K562 (cell line): ENCODE data around the gene SIRT3. TPM values are rescaled to one million over a fixed set of nuclear protein-coding genes. Genes with fewer than 3 reads are reported as not detected.

ENCODE experiments used
- ATAC-seq: fragments of 200-7000 bp; cut with Tn5 transposase; 3 replicates; pipeline ENCODE4 v1.9.1; 2020; ENCODE audit warnings: moderate library complexity
- BruUV-seq: library from RNA; stranded (reverse); fragments of 400-500 nt; replicated peaks from 2 replicates; lab custom pipeline; 2021; lab: Mats Ljungman, UMichigan
- CTCF ChIA-PET: fragments of 300-600 bp; formaldehyde crosslinking; extraction: SDS; loops from one replicate; lab custom pipeline; 2021; ENCODE audit warnings: low intra/inter-chr PET ratio; lab: Yijun Ruan, JAX
- POLR2A ChIA-PET: fragments of 300-600, 350-650 bp; sonication (Branson Sonifier 250); formaldehyde crosslinking; extraction: SDS; loops from one replicate; lab custom pipeline; 2021; ENCODE audit warnings: antibody characterized with exemption, inconsistent platforms; lab: Yijun Ruan, JAX
- DNase-seq, 4 experiments: peaks; one replicate each; pipeline versions ENCODE4 v3.0.0 to v3.0.0-alpha.2; 2011 to 2018; ENCODE audit warnings: low spot score in 3 of 4, mixed read lengths in 3 of 4; ENCODE audit errors: extremely low read depth in 1 of 4
- FAIRE-seq: peaks from 2 replicates; lab custom pipeline; 2011; peaks lifted over from hg19 to GRCh38; lab: Jason Lieb, UNC
- H2AFZ ChIP-seq: 2 replicates; pipeline ENCODE4 v1.6.0; 2011; ENCODE audit warnings: low read depth, low read length, control low read depth, inconsistent platforms
- H3K27ac ChIP-seq: fragments of 200-600 bp; 3 replicates; pipeline ENCODE4 v1.8.0; 2011; ENCODE audit warnings: low read depth, mild to moderate bottlenecking, control low read depth, inconsistent platforms, low read length, moderate library complexity, mixed read lengths; ENCODE audit errors: extremely low read depth
- H3K27me3 ChIP-seq, 2 experiments: fragments of 300-600 bp in 1 of 2; 2 replicates in 1 of 2; 3 replicates in 1 of 2; pipeline versions ENCODE4 v1.6.0 to v1.8.0; 2011; ENCODE audit warnings: inconsistent platforms in 2 of 2, low read length in 2 of 2, mild to moderate bottlenecking in 1 of 2, mixed read lengths in 1 of 2, moderate library complexity in 1 of 2; ENCODE audit not compliant: control insufficient read depth in 2 of 2, insufficient read depth in 2 of 2
- H3K36me3 ChIP-seq: fragments of 300-600 bp; 3 replicates; pipeline ENCODE4 v1.8.0; 2011; ENCODE audit warnings: mild to moderate bottlenecking, low read length, inconsistent platforms; ENCODE audit not compliant: control insufficient read depth, insufficient read depth
- H3K4me1 ChIP-seq, 2 experiments: fragments of 200-600 bp in 1 of 2; replicated peaks in 1 of 2; 2 replicates in 1 of 2; 3 replicates in 1 of 2; pipeline versions ENCODE4 v1.5.1 to v1.8.0; 2011; ENCODE audit warnings: inconsistent platforms in 2 of 2, low read length in 2 of 2, mild to moderate bottlenecking in 1 of 2, mixed read lengths in 1 of 2, moderate library complexity in 1 of 2; ENCODE audit not compliant: control insufficient read depth in 2 of 2, insufficient read depth in 2 of 2
- H3K4me2 ChIP-seq: 2 replicates; pipeline ENCODE4 v1.6.1; 2011; ENCODE audit warnings: low read length, control low read depth, inconsistent platforms, mixed read lengths; ENCODE audit not compliant: insufficient read depth
- H3K4me3 ChIP-seq: fragments of 200-600 bp; sonication (generic), shearing (Covaris generic); 2 replicates; pipeline ENCODE4 v1.5.1; 2016; ENCODE audit warnings: control low read depth, inconsistent platforms
- H3K79me2 ChIP-seq: fragments of 200-600 bp; 3 replicates; pipeline ENCODE4 v1.8.0; 2011; ENCODE audit warnings: low read length, inconsistent platforms; ENCODE audit not compliant: control insufficient read depth, insufficient read depth
- H3K9ac ChIP-seq, 2 experiments: 2 replicates each; pipeline versions ENCODE4 v1.6.0 to v1.6.1; 2011; ENCODE audit warnings: low read depth in 2 of 2, low read length in 2 of 2, control low read depth in 1 of 2, inconsistent platforms in 1 of 2, mild to moderate bottlenecking in 1 of 2, mixed read lengths in 1 of 2; ENCODE audit not compliant: insufficient read depth in 1 of 2
- H3K9me1 ChIP-seq: one replicate; pipeline ENCODE4 v1.6.0; 2011; ENCODE audit warnings: inconsistent platforms, mild to moderate bottlenecking, low read length, moderate library complexity; ENCODE audit not compliant: control insufficient read depth, insufficient read depth
- H3K9me3 ChIP-seq: replicated peaks from 2 replicates; pipeline ENCODE4 v1.5.1; 2011; ENCODE audit warnings: low read depth, low read length, inconsistent platforms; ENCODE audit not compliant: control insufficient read depth, insufficient read depth
- H4K20me1 ChIP-seq: replicated peaks from 2 replicates; pipeline ENCODE4 v1.6.1; 2011; ENCODE audit warnings: low read length, inconsistent platforms, mixed read lengths; ENCODE audit not compliant: control insufficient read depth, insufficient read depth
- BHLHE40 ChIP-seq: IDR thresholded peaks from 2 replicates; pipeline ENCODE4 v1.6.1; 2011; ENCODE audit warnings: low read length, improper control_type of control experiment
- CEBPG ChIP-seq, 3 experiments: fragments of 200-800 bp in 1 of 3; sonication (Bioruptor generic) in 1 of 3; sonication (generic) in 1 of 3; formaldehyde crosslinking in 1 of 3; IDR thresholded peaks in 2 of 3; conservative IDR thresholded peaks in 1 of 3; 2 replicates each; pipeline versions ENCODE4 v1.6.1 to v1.8.0; 2016 to 2022; ENCODE audit warnings: missing compliant biosample characterization in 2 of 3, missing genetic modification characterization in 2 of 3, mild to moderate bottlenecking in 1 of 3, missing genetic modification reagents in 1 of 3
- EHMT2 ChIP-seq: fragments of 450-650 bp; IDR thresholded peaks from 2 replicates; pipeline ENCODE4 v1.6.1; 2018; ENCODE audit warnings: antibody characterized with exemption
- FOXA1 ChIP-seq: fragments of 450-650 bp; IDR thresholded peaks from 2 replicates; pipeline ENCODE4 v1.6.1; 2016; ENCODE audit warnings: mild to moderate bottlenecking, borderline replicate concordance
- HDAC1 ChIP-seq, 2 experiments: fragments of 450-650 bp; IDR thresholded peaks; 2 replicates each; pipeline ENCODE4 v1.6.1; 2016 to 2017; ENCODE audit warnings: inconsistent platforms in 1 of 2, mild to moderate bottlenecking in 1 of 2, moderate library complexity in 1 of 2
- OTX1 ChIP-seq: fragments of 450-650 bp; formaldehyde crosslinking; IDR thresholded peaks from 2 replicates; pipeline ENCODE4 v1.4.0; 2022; ENCODE audit warnings: mild to moderate bottlenecking
- PURB ChIP-seq: sonication (generic); formaldehyde crosslinking; IDR thresholded peaks from 2 replicates; pipeline ENCODE4 v1.9.0; 2021; ENCODE audit warnings: low read depth, mild to moderate bottlenecking, missing genetic modification reagents
- RUNX1 ChIP-seq: sonication (generic); IDR thresholded peaks from 2 replicates; pipeline ENCODE4 v1.6.1; 2016; ENCODE audit warnings: antibody characterized with exemption, low read depth
- TCF15 ChIP-seq: fragments of 250-450 bp; sonication (Bioruptor Pico); IDR thresholded peaks from 2 replicates; pipeline ENCODE4 v1.8.0; 2022; ENCODE audit warnings: moderate library complexity, mild to moderate bottlenecking, inconsistent platforms
- ZNF316 ChIP-seq: fragments of 450-650 bp; IDR thresholded peaks from 2 replicates; pipeline ENCODE4 v1.6.1; 2016
- WGBS: fragments of 100-300 bp; shearing (Covaris generic); methylation state at CpG from one replicate; pipeline ENCODE4 v1.1.6; 2016; ENCODE audit warnings: low coverage, mixed read lengths; ENCODE audit not compliant: insufficient coverage; ENCODE audit errors: missing lambda C conversion rate; 5-methylcytosine and 5-hydroxymethylcytosine counted together
- in situ Hi-C: fragments of 300-500 bp; cut with MboI; formaldehyde crosslinking; loops from 4 replicates; pipeline ENCODE4 v1.15.0; 2018; ENCODE audit warnings: inconsistent platforms, mixed read lengths
- intact Hi-C: fragments of 100-400 bp; cut with micrococcal nuclease; formaldehyde crosslinking; loops from 2 replicates; pipeline ENCODE4 v1.14.2; 2022
- polyA plus RNA-seq, 8 experiments: library from polyadenylated mRNA; depleted of rRNA in 4 of 8; stranded (reverse) in 5 of 8; unstranded in 3 of 8; fragments of >200 nt; fragmentation: Nextera tagmentation in 2 of 8; fragmentation: Illumina TruSeq in 1 of 8; extraction: Ambion mirVana in 2 of 8; extraction: Trizol in 1 of 8; gene quantifications; 2 replicates each; pipeline versions ENCODE4 v1.2.1 to v1.2.3, GENCODE V29; 2011 to 2014; ENCODE audit warnings: inconsistent platforms in 1 of 8, missing spikeins in 1 of 8
- total RNA-seq, 7 experiments: library from RNA; depleted of rRNA in 6 of 7; stranded (reverse); fragments of >200 nt in 6 of 7; fragmentation: Illumina TruSeq in 2 of 7; extraction: Trizol in 2 of 7; gene quantifications; 2 replicates each; pipeline versions ENCODE4 v1.2.1 to v1.2.3, GENCODE V29; 2011 to 2021; ENCODE audit warnings: low replicate concordance in 1 of 7
- TF ChIP-seq, protein P1 (sequence below): fragments of 250-450 bp; sonication (Bioruptor Pico); IDR thresholded peaks from 2 replicates; pipeline ENCODE4 v1.5.0; 2020; ENCODE audit warnings: mild to moderate bottlenecking

The SIRT3 gene
- total and polyA plus RNA-seq, 9 of the 15 experiments (the other 6 are each of a cell fraction or from before 2014, with no cell fraction given) = 1.9 to 27.5 (median 14.5) TPM

GRCh38 chr11:255816-256215 is 19.7 kb upstream of the SIRT3 start:
- ChIA-PET CTCF (no interaction called here), POLR2A (interaction anchor here (0.6 to 1.1 kb wide), 2 partner anchors 11 to 194 kb away, joined by 3 to 4 read pairs; partner anchors contain the start of gene PTDSS2)
- Histone ChIP-seq H2AFZ (no peak overlapping the region), H3K79me2 (no peaks in the 10 kb centered on the region), H3K27me3 (no peaks in the 10 kb centered on the region), H3K27ac (no peak overlapping the region), H4K20me1 (no peaks in the 10 kb centered on the region), H3K36me3 (peaks cover 32% of the 10 kb centered on the region), H3K9ac (no peak overlapping the region), H3K9me3 (no peaks in the 10 kb centered on the region), H3K4me1 (peaks cover 13 to 19% of the 10 kb centered on the region in 2 experiments), H3K9me1 (no peaks in the 10 kb centered on the region), H3K4me2 (no peak overlapping the region), H3K4me3 (no peak overlapping the region)
- in situ Hi-C loops = no loop called here
- no peak for ATAC-seq
- intact Hi-C loops = no loop called here
- no peak for DNase-seq
- 0 out of 4 replicates have a peak, but pooled peaks of 1 of the 2 experiments have one; percentile 12 for TF ChIP-seq HDAC1 (IDR thresholded peaks at IDR 0.05)
- TF ChIP-seq FOXA1 = no peak
- 0 out of 2 replicates have a peak, but pooled peaks have one; percentile 22 for TF ChIP-seq OTX1 (CRISPR knock-in tag)
- peak; percentile 40; the same call in 1 of the 2 replicates for TF ChIP-seq EHMT2
- TF ChIP-seq ZNF316 = peak; percentile 26; the same call in 1 of the 2 replicates
- TF ChIP-seq PURB = no peak
- FAIRE-seq = no peak
- WGBS = 84% methylated on average over 2 of the region's 2 CpGs
- no TSS peak for BruUV-seq

DNA sequence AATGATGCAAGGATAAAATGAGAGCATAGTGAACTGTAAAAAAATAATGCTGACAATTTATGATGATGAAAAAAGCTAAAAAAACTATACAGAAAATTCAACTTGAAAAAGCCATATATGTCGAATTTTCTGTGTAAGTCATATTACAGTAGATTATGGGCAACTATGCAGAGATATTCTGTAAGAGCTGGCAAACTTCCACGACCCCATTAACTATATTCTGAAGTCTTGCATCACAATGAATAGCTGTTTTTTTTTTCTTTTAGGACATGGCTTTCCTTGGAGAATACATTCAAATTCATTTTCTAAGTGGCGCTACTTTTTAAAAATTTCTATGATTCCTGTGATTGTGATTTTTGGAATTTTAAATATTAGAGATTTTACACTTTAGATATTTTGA is 19.0 kb upstream of the SIRT3 start:
- in situ Hi-C loops (no loop called here), intact Hi-C loops (no loop called here)
- TF ChIP-seq TCF15 (CRISPR knock-in tag) = no peak
- TF ChIP-seq, protein P1, sequence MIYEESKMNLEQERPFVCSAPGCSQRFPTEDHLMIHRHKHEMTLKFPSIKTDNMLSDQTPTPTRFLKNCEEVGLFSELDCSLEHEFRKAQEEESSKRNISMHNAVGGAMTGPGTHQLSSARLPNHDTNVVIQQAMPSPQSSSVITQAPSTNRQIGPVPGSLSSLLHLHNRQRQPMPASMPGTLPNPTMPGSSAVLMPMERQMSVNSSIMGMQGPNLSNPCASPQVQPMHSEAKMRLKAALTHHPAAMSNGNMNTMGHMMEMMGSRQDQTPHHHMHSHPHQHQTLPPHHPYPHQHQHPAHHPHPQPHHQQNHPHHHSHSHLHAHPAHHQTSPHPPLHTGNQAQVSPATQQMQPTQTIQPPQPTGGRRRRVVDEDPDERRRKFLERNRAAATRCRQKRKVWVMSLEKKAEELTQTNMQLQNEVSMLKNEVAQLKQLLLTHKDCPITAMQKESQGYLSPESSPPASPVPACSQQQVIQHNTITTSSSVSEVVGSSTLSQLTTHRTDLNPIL (CRISPR knock-in tag) = no peak
- TF ChIP-seq RUNX1 = no peak
- no peak for TF ChIP-seq BHLHE40
- no peak for TF ChIP-seq CEBPG (CRISPR knock-in tag; IDR thresholded peaks at IDR 0.05)
- peak in 1 of 2 experiments; percentile 13; a peak in 2 of 4 replicates for TF ChIP-seq CEBPG (tag; conservative IDR thresholded peaks at IDR 0.05 in 1 of 2, IDR thresholded peaks at IDR 0.05 in 1 of 2)
- ATAC-seq (no peak), FAIRE-seq (no peak), DNase-seq (no peak)
- Histone ChIP-seq H3K9ac (no peak overlapping the region), H3K4me1 (peaks cover 13 to 19% of the 10 kb centered on the region in 2 experiments), H3K79me2 (no peaks in the 10 kb centered on the region), H3K36me3 (peaks cover 38% of the 10 kb centered on the region), H4K20me1 (no peaks in the 10 kb centered on the region), H3K4me3 (no peak overlapping the region), H3K27me3 (no peaks in the 10 kb centered on the region), H3K9me1 (no peaks in the 10 kb centered on the region), H2AFZ (no peak overlapping the region), H3K4me2 (no peak overlapping the region), H3K27ac (no peak overlapping the region), H3K9me3 (no peaks in the 10 kb centered on the region)
- CTCF ChIA-PET = no interaction called here
- POLR2A ChIA-PET = interaction anchor here (0.6 to 1.1 kb wide), 3 partner anchors 11 to 195 kb away, joined by 3 to 4 read pairs (median 3); partner anchors contain the start of gene PTDSS2
- no TSS peak for BruUV-seq
- WGBS = 32% methylated on average over 3 of the region's 3 CpGs
